ENCODE results near the gene SNX27. TPM values are rescaled to one million over a fixed set of nuclear protein-coding genes. Genes with fewer than 3 reads are reported as not detected.

SNX27 gene
- total and polyA plus RNA-seq, 2 donors (not counting 3 experiments of a cell fraction or from before 2014, with no cell fraction given): 8.1 to 24.9 TPM

GRCh38 chr1:151737026-151737425 lies 125.2 kb downstream of the SNX27 start:
- Histone ChIP-seq H3K9me1 (replicated peaks; ENCODE audit: control insufficient read depth, extremely low read depth, insufficient read depth, low read length) (no peaks in the 10 kb centered on the region), H3K9ac (replicated peaks; ENCODE audit: extremely low read depth, insufficient read depth, low read length) (no peak overlapping the region), H3K79me2 (ENCODE audit: control insufficient read depth, insufficient read depth, low read length) (no peaks in the 10 kb centered on the region), H3K27ac (ENCODE audit: insufficient read depth, low read depth, low read length) (no peak overlapping the region), H4K20me1 (replicated peaks; ENCODE audit: control insufficient read depth, extremely low read depth, insufficient read depth, low read length) (no peaks in the 10 kb centered on the region), H3K36me3 (ENCODE audit: control insufficient read depth in 2 of 2, extremely low read depth in 1 of 2, insufficient read depth in 2 of 2, low read length in 2 of 2) (no peaks in the 10 kb centered on the region), H3K4me2 (ENCODE audit: insufficient read depth, low read length) (no peak overlapping the region), H2AFZ (ENCODE audit: low read depth, low read length) (no peak overlapping the region), H3K4me1 (ENCODE audit: control insufficient read depth, extremely low read depth, insufficient read depth, low read length) (no peaks in the 10 kb centered on the region), H3K9me3 (replicated peaks; ENCODE audit: control insufficient read depth, insufficient read depth, low read length) (no peaks in the 10 kb centered on the region), H3K27me3 (ENCODE audit: control insufficient read depth in 2 of 2, insufficient read depth in 2 of 2, low read length in 2 of 2) (peaks cover 4 to 9% of the 10 kb centered on the region in 2 experiments), H3K4me3 (replicated peaks in 1 of 3; ENCODE audit: insufficient read depth in 1 of 3, low read depth in 1 of 3, low read length in 3 of 3) (no peak overlapping the region)
- CTCF ChIA-PET: no interaction called here
- dilution Hi-C loops (cut with MboI; ENCODE audit: extremely low pct_ligation_motif_present, low sequenced_read_pairs) (no loop called here), intact Hi-C loops (cut with micrococcal nuclease) (no loop called here)
- FAIRE-seq (no peak), DNase-seq (ENCODE audit: low read depth, low spot score) (no peak)
- no TSS peak for BruUV-seq (replicated peaks)
- POLR2A ChIA-PET: no interaction called here
- TF ChIP-seq POLR2A (IDR thresholded peaks at IDR 0.05; ENCODE audit: low read depth, low read length): no peak
- no peak for TF ChIP-seq JUN (IDR thresholded peaks at IDR 0.05; ENCODE audit: borderline replicate concordance, insufficient read depth, insufficient read length, low read depth)
- TF ChIP-seq MAX (IDR thresholded peaks at IDR 0.05; ENCODE audit: insufficient read depth, insufficient read length): no peak
- TF ChIP-seq CTCF (IDR thresholded peaks at IDR 0.05; ENCODE audit: extremely low read depth in 1 of 2, insufficient read depth in 1 of 2, low read depth in 1 of 2, low read length in 2 of 2): no peak
- no peak for TF ChIP-seq MYC (IDR thresholded peaks at IDR 0.05; ENCODE audit: low read depth, low read length)
- no peak for TF ChIP-seq EZH2 (IDR thresholded peaks at IDR 0.05; ENCODE audit: borderline replicate concordance, low read depth, low read length, severe bottlenecking)
- no peak for TF ChIP-seq GATA2 (IDR thresholded peaks at IDR 0.05; ENCODE audit: insufficient read depth, insufficient read length, low read depth, low read length)
- TF ChIP-seq FOS (IDR thresholded peaks at IDR 0.05; ENCODE audit: borderline replicate concordance, insufficient read depth, low read length): no peak
- TF ChIP-seq POLR2AphosphoS5 (IDR thresholded peaks at IDR 0.05; ENCODE audit: insufficient read depth, low read depth, low read length): no peak

All from endothelial cell of umbilical vein (primary cell).